Right renal pelvis (tissue), 4 donors: ENCODE results near the gene COTL1. TPM values are rescaled to one million over a fixed set of nuclear protein-coding genes. Genes with fewer than 3 reads are reported as not detected.
"Not testable (repeated sequence)": the region's sequence is repeated elsewhere in the genome, so short reads cannot be mapped to it uniquely, and the experiment has no call there.

ENCODE experiments used
- DNase-seq, 4 donors: peaks; one replicate each; pipeline ENCODE4 v3.0.0-alpha.2; 2013; ENCODE audit warnings: low read depth in 4 of 4, low spot score in 3 of 4, missing footprints in 1 of 4
- polyA plus RNA-seq, 4 donors: library from polyadenylated mRNA; unstranded; fragments of 120-200 nt; gene quantifications; one replicate each; pipeline ENCODE4 v1.2.1, GENCODE V29; 2013; ENCODE audit not compliant: insufficient read length in 4 of 4

Gene COTL1
- polyA plus RNA-seq, 4 donors = 135 to 166 (median 153) TPM

- no peak for DNase-seq
These were observed 43.7 kb downstream of the COTL1 start for GRCh38 chr16:84574191-84574590.

DNA sequence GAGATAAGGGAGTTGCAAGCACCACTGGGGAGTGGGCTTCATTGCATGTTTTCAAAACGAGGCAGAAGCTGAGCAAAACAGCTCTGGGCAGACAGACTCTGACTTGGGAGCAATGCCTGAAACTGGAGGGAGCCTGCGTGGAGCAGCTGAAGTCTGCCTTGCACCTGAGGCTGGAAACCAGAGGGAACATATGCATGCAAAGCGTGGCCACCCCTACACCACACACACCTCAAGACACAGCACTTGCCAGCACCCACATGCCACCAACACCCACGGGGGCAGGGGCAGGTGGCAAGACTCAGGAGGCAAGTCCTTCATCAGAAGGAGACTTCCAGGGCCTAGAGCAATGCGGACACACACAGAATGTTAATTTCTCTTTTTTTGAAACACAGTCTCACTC lies 45.8 kb downstream of the COTL1 start:
- DNase-seq = no peak

DNA sequence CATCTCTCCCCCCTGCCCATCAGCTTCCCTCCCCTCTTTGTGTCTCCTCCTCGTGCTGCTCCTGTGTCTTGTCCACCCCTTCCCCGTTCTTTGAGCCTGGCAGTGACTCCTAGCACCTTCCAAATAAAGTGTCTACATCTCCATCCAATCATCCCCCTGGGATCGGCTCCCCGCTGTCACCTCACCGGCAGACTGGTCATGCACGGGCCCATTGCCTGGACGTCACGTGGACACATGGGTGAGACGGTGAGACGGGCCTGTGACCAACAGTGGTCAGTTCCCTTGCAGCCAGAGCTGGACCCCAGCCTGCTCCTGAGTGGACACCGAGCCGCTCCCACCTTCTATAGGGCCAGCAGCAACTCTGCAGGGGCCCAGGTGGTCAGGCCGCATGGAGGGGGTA lies 46.4 kb downstream of the COTL1 start:
- no peak for DNase-seq

DNA sequence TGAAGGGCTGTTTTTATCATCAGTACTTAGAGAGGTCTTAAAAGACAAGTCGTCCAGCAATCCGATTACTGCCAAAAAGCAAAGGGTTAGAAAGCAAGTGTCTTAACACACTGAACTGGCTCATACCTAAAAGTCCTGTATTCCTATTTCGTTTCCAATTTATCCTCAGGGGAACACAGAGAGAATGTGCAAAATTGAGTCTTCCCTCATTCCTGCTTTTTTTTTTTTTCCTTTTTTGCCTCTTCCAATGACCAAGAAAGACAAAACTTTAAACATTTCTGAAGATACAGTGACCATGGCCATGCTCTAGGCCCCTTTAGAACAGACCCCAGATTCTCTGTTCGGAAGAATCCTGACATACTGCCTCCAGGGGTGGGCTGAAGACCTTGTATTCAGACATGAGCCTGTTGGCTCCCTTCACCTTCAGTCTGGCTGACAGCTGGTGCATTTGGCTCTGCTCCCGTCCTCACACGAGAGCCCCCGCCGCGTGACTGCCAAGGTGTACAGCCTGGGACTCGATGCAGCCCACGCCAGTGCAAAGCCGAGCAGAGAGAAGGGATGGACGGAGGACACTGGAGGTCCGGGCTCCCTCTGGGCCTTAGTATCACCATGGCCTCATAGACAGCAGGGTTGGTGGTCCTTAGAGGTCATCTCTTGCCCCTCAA lies 47.0 kb downstream of the COTL1 start:
- DNase-seq = no peak

GRCh38 chr16:84569382-84569987 lies 48.4 kb downstream of the COTL1 start:
- no peak for DNase-seq

GRCh38 chr16:84568066-84568465 lies 49.8 kb downstream of the COTL1 start:
- no peak for DNase-seq

GRCh38 chr16:84567286-84567962 lies 50.5 kb downstream of the COTL1 start:
- no peak for DNase-seq

DNA sequence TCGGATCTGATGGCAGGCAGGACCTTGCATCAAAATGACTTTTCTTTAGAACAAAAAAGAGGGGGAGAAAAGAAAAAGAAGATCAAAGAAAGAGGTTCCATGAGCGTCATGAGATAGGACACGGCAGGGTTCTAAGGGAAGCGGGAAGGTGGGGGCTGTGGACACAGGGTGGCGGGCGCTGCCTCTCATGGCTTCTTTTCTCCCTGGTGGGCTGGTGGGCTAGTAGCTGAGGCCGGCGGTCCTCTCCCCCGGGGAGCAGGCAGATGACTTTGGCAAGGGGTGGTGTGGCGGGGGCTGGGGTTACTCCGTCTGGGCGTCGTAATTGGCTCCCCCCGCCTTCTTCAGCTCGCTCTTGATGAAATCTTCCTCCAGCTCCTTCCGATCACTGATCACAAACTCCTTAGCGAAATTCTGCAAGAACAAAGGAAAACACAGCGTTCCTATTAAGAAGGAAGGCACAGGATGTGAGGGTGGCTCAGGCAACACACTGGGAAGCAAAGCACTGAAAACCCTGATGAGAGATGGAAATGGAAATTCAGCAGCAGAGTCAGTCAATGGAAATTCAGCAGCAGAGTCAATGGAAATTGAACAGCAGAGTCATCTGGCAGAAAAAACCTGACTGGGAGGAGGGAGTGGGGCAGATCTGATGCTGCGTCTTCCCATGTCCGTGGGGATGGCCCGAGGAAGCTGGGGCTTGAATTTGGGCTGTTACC lies 51.2 kb downstream of the COTL1 start:
- no peak for DNase-seq

DNA sequence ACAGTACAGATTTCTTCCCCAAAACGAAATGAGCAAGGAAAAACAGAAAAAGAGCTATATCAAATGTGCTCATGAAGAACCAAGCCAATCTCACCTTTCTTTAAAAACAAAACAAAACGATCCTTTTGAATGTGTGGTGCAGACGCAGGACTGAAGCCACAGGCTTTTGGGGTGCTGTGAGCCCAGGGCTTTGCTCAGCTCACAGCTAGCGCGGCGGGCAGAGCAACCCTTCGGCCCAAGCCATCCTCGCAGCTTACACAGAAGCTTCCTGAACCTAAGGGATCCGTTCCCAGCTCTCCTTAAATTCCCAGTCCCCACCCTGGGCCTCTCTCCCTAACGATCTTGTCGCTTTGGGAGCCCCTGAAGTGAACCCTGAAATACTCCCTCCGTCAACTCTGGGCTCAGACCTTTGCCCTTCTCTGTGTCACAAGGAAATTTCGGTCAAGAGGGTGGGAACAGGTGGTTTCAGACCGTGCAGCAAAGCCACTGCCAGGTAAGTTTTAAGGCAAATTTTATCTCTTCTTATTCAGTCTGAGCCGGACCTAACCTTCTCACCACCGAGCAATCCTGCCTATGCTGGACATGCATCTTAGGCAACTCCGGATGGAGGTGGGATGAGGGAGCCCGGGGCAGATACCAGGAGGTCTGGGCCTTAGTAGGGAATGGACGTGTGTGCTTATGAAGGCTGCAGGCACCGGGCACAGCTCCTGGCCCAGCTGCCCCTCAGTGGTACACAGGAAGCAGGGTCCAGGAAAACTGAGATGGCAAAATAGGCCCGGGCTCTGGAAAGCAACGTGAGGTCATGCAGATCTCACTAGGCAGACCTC lies 52.0 kb downstream of the COTL1 start:
- DNase-seq = no peak

DNA sequence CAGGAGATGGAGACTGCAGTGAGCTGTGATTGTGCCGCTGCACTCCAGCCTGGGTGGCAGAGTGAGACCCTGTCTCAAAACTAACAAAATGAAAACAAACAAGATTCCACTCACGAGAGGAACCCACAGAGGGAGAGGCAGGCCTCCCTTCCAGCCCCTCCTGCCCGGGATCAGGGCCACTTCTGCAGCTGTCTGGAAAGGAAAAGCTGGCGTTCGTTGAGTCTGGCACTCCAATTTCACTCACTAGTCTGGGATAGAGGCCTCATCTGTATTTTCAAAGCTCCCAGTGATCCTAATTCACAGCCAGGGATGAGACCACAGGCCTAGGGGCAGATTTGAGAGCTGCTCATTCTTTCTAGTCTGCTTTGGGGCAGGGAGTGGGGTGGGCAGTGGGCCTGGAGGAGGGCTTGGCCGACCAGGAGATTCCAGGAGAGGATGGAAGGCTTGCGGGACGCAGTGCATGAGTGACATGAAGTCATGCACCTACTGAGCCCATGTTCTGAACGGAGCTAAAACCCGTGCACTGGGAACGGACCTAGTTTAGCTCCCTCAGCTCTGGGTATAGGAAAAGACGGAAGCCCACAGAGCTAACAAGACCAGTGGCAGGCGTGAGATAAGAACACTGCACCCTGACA lies 54.0 kb downstream of the COTL1 start:
- DNase-seq = no peak

- no peak for DNase-seq
These were observed 54.7 kb downstream of the COTL1 start for GRCh38 chr16:84563064-84563715.

DNA sequence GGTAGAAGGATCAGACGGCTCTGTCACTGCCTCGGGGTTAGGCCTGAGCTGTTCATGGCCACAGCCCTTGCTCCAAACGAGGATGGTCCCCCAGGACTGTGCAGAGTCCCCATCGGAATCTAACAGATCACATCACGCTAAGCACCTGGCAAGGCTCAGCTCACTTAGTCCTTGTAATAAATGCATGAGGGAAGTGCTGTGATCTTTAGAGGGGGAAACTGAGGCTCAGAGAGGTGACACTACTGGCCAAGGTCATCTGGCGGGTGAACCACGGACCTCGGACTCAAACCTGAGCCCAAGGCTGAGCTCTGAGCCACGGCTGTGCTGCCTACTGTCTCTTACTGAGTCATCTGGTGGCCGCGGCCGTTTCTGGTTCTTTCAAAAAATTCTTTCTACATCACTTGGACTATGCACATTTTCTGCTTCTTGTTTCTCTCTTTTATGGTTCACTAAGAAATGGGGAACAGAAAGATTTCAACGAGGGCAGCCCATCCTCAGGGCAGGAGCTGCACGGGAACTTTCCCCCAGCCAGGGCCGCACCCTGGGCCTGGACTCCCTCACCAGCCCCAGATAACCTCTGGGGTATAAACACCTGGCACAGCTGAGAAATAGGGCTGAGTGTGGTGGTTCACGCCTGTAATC lies 55.6 kb downstream of the COTL1 start:
- no peak for DNase-seq

- no peak for DNase-seq
These were observed 56.6 kb downstream of the COTL1 start for GRCh38 chr16:84561291-84561690.

DNA sequence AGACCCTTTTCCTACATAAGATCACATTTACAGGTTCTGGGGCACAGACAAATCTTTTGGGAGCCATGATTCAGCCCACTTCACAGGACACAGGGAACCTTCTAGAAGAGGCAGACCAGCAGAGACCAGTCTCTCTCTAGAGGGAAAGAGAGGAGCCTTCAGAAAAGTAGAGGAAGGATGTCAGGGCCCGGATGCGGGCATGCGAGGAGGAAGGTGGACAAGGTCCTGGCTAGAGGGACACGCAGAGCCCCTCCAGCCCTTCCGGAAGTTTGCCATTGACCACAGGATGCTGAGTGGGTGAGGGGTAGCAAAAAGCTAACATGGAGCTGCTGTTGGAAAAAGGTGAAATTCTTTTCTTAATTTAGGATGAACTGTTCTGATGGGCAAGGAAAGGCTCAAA lies 57.6 kb downstream of the COTL1 start:
- no peak for DNase-seq

- DNase-seq = no peak
These were observed 58.5 kb downstream of the COTL1 start for GRCh38 chr16:84559311-84559932.

DNA sequence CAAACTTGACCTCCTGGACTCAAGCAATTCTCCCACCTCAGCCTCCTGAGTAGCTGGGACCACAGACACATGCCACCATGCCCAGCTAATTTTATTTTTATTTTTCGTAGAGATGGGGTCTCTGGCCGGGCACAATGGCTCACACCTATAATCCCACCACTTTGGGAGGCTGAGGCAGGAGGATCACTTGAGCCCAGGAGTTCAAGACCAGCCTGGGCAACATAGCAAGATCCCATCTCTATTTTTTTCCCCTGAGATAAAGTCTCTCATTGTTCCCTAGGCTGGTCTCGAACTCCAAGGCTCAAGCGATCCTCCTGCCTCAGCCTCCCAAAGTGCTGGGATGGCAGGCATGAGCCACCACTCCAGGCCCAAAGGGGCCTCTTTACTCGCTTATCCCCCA lies 59.0 kb downstream of the COTL1 start:
- DNase-seq = not testable (repeated sequence)

DNA sequence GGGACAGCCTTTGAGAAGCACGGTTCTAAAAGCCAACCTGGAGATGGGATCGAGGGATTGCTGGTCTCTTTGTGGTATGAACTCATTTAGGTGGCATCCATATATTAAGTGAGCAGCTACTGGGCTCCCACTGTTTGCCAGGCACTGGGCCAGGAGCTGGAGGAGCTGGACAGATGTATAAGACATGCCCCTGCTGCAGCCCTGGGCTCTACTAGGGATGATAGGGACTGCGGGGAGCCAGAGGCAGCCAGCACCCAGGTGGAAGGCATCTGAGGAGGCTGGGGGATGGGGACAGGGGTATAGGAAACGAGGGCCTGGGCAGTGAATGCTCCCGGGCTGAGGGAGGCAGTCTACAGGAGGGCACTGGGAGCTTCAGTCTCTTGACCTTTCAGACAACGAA lies 60.4 kb downstream of the COTL1 start:
- no peak for DNase-seq

DNA sequence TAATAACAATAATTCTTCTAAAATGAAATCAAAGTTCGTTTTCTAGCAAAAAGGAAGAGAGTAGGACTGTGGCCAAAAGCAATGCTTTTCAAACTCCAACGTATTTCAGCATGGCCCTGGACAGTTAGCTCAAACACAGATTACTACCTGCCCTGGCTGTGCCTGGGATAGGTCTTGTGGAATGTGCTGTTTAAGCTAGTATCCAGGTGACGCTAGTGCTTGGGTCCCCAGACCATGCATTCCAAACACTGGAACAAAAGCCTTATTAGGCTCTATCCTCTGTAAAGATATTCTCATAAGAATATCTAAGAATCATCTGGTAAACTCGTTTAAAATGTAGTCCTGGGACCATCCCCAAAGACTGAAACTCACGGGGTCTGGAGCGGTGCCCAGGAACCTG lies 60.8 kb downstream of the COTL1 start:
- DNase-seq = no peak
